Bronchial epithelial cell (primary cell): Measurements from ENCODE around the gene APOD. TPM values are rescaled to one million over a fixed set of nuclear protein-coding genes. Genes with fewer than 3 reads are reported as not detected.
"Not testable (repeated sequence)": the region's sequence is repeated elsewhere in the genome, so short reads cannot be mapped to it uniquely, and the experiment has no call there.

ENCODE experiments used
- DNase-seq: peaks from one replicate; pipeline ENCODE4 v3.0.0-alpha.2; 2010; ENCODE audit warnings: low read depth
- FAIRE-seq: peaks from 2 replicates; lab custom pipeline; 2011; peaks lifted over from hg19 to GRCh38; lab: Jason Lieb, UNC
- H3K27me3 ChIP-seq: 2 replicates; pipeline ENCODE4 v1.5.1; 2011; ENCODE audit warnings: low read length; ENCODE audit not compliant: control insufficient read depth, insufficient read depth
- H3K36me3 ChIP-seq: 2 replicates; pipeline ENCODE4 v1.5.1; 2011; ENCODE audit warnings: low read length; ENCODE audit not compliant: control insufficient read depth, insufficient read depth
- H3K4me3 ChIP-seq: 2 replicates; pipeline ENCODE4 v1.5.1; 2011; ENCODE audit warnings: mild to moderate bottlenecking, low read depth, low read length, control low read depth
- total RNA-seq: library from RNA; depleted of rRNA; stranded (reverse); fragments of >200 nt; gene quantifications from 2 replicates; pipeline ENCODE4 v1.2.1, GENCODE V29; 2014
- TF ChIP-seq, protein P1 (sequence below): IDR thresholded peaks from 2 replicates; pipeline ENCODE4 v1.5.1; 2011; ENCODE audit warnings: mild to moderate bottlenecking, moderate library complexity, low read length, control low read depth, inconsistent platforms; ENCODE audit not compliant: insufficient read depth, severe bottlenecking

Gene APOD
- total RNA-seq, 1 donor from 2014 or later = 3.9 TPM

DNA sequence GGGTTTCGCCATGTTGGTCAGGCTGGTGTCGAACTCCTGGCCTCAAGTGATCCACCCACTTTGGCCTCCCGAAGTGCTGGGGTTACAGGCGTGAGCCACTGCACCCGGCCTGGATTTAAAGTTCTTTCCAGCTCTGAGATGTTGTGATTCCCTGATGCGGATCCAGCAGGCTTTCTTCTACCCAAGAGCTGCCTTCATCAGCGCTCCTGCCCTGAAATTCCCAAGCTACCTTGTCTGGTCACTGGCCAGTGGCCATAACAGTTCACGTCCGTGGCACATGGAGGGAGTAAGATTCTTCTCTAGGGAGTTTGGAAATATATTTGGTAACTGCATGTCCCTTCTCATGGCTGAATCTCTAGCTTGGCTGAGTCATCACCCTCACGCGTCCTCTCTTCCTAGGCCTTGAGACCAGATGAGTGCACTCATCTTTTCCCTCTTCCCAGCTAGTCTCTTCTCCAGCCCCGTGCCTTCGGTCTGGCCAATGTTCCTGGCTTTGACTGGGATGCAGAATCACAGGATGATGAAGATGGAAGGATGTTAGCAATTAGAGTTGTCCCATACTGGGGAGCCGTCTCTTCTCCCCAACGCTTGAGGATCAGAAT lies 29.8 kb upstream of the APOD start:
- FAIRE-seq = no peak
- no peaks in the 10 kb centered on the region for H3K27me3 ChIP-seq
- DNase-seq = peak; percentile 75
- H3K36me3 ChIP-seq = no peaks in the 10 kb centered on the region
- H3K4me3 ChIP-seq = no peak overlapping the region
- TF ChIP-seq, protein P1, sequence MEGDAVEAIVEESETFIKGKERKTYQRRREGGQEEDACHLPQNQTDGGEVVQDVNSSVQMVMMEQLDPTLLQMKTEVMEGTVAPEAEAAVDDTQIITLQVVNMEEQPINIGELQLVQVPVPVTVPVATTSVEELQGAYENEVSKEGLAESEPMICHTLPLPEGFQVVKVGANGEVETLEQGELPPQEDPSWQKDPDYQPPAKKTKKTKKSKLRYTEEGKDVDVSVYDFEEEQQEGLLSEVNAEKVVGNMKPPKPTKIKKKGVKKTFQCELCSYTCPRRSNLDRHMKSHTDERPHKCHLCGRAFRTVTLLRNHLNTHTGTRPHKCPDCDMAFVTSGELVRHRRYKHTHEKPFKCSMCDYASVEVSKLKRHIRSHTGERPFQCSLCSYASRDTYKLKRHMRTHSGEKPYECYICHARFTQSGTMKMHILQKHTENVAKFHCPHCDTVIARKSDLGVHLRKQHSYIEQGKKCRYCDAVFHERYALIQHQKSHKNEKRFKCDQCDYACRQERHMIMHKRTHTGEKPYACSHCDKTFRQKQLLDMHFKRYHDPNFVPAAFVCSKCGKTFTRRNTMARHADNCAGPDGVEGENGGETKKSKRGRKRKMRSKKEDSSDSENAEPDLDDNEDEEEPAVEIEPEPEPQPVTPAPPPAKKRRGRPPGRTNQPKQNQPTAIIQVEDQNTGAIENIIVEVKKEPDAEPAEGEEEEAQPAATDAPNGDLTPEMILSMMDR = no peak

DNA sequence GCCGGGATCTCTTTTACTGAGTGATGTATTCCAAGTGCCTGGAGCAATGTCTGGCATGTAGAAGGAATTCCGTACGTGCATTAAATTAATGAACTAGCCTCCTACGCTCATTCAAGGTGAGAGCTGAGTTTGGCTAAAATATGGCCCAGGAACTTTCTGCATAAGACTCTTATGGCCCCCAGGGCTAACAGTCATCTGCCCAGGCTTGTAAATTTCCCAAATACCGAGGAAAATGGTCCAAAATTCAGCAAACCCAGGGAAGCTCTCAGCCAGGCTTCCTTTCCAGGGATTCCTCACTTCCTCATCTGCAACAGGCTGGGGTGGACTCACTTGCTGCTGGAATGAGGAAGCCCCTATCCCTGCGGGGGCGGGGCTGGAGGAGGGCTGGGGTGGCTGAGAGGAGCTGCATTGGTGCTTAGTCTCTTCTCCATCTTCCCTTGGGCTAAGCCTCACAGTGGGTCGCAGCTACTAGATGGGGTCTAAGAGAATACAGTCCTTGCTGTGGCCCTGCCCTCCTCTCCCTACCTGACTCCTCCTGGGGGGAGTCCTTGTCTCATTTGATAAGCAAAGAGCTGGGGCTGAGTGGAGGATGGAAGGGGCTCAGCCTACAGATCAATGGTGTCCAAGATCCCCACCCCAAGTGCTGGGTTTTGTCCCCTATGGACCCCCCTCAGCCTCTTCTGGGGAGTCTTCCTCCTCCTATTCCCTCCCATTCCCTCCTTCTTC lies 28.5 kb upstream of the APOD start:
- H3K36me3 ChIP-seq = no peaks in the 10 kb centered on the region
- FAIRE-seq (no peak), DNase-seq (no peak)
- no peaks in the 10 kb centered on the region for H3K27me3 ChIP-seq
- TF ChIP-seq, protein P1 = no peak
- H3K4me3 ChIP-seq = no peak overlapping the region

DNA sequence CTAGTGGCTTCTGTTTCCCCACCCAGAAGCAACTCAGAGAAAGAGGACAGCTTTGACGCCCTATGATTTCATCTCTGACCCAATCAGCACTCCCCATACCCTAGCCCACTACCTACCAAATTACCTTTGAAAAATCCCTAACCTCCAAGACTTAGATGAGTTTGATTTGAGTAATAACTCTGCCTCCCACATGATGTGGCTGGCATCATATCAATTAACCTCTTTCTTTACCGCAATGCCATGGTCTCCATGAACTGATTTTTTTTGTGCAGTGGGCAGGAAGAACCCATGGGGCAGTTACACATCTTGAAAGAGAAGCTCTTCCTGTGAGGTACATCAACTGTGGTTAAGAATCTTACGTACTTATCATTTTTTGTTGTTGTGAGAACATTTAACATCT lies 25.5 kb upstream of the APOD start:
- FAIRE-seq (peak; percentile 40), DNase-seq (no peak)
- H3K4me3 ChIP-seq = no peak overlapping the region
- TF ChIP-seq, protein P1 = no peak
- no peaks in the 10 kb centered on the region for H3K36me3 ChIP-seq
- H3K27me3 ChIP-seq = no peaks in the 10 kb centered on the region

DNA sequence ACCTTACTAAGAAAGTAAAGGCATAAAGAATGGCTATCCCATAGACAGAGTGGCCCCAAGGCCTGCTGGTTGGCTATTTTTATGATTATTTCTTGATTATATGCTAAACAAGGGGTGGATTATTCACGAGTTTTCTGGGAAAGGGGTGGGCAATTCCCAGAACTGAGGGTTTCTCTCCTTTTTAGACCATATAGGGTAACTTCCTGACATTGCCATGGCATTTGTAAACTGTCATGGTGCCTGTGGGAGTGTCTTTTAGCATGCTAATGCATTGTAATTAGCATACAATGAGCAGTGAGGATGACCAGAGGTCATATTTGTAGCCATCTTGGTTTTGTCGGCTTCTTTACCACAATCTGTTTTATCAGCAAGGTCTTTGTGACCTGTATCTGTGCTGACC lies 18.0 kb upstream of the APOD start:
- not testable (repeated sequence) for H3K27me3 ChIP-seq, DNase-seq, H3K4me3 ChIP-seq, H3K36me3 ChIP-seq, FAIRE-seq

DNA sequence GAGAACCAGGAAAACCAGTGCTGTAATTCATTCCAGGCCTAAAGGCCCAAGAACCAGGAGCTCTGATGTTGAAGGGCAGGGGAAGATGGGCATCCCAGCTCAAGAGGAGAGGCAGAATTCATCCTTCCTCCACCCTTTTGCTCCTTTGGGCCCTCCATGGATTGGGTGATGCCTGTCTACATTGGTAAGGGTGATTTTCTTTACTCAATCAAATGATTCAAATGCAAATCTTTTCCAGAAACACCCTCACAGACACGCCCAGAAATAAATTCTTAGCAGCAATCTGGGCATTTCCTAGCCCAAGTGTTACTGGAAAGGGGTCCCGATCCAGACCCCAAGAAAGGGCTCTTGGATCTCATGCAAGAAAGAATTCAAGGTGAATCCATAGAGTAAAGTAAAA lies 17.6 kb upstream of the APOD start:
- no peak for DNase-seq
- no peak for FAIRE-seq
- H3K27me3 ChIP-seq = no peaks in the 10 kb centered on the region

DNA sequence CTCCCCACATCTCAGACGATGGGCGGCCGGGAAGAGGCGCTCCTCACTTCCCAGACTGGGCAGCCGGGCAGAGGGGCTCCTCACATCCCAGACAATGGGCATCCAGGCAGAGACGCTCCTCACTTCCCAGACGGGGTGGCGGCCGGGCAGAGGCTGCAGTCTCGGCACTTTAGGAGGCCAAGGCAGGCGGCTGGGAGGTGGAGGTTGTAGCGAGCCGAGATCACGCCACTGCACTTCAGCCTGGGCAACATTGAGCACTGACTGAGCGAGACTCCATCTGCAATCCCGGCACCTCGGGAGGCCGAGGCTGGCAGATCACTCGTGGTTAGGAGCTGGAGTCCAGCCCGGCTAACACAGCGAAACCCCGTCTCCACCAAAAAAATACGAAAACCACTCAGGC lies 16.2 kb upstream of the APOD start:
- FAIRE-seq, H3K4me3 ChIP-seq, H3K27me3 ChIP-seq, H3K36me3 ChIP-seq, DNase-seq: not testable (repeated sequence)

More for the DNA sequence above, 17.6 kb upstream of the APOD start:
- Histone ChIP-seq H3K36me3 (no peaks in the 10 kb centered on the region), H3K4me3 (no peak overlapping the region)
- TF ChIP-seq, protein P1 = no peak

DNA sequence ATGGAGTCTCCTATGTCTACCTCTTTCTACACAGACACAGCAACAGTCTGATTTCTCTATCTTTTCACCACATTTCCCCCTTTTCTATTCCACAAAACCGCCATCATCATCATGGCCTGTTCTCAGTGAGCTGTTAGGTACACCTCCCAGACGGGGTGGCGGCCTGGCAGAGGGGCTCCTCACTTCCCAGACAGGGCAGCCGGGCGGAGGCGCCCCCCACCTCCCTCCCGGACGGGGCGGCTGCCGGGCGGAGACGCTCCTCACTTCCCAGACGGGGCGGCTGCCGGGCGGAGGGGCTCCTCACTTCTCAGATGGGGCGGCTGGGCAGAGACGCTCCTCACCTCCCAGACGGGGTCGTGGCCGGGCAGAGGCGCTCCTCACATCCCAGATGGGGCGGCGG lies 15.8 kb upstream of the APOD start:
- DNase-seq, H3K4me3 ChIP-seq, H3K36me3 ChIP-seq, H3K27me3 ChIP-seq, FAIRE-seq: not testable (repeated sequence)
